PC-9 (cell line): Measurements from ENCODE around the gene CADM1.

Experiments
- CTCF ChIP-seq: fragments of 200-600 bp; sonication (generic); conservative IDR thresholded peaks from 2 replicates; pipeline ENCODE4 v1.6.1; 2017; ENCODE audit warnings: mixed run types, antibody characterized with exemption, mild to moderate bottlenecking, moderate library complexity
- EZH2 ChIP-seq: fragments of 200-600 bp; sonication (generic); IDR thresholded peaks from 2 replicates; pipeline ENCODE4 v1.8.0; 2017; ENCODE audit warnings: antibody characterized with exemption, low read depth

- TF ChIP-seq CTCF = no peak
- no peak for TF ChIP-seq EZH2
Observed at GRCh38 chr11:115291325-115291724, 212.9 kb downstream of the CADM1 start.
